ENCODE measurements around the gene STRIP2.
"Not testable (repeated sequence)": the region's sequence is repeated elsewhere in the genome, so short reads cannot be mapped to it uniquely, and the experiment has no call there.

The STRIP2 gene, protein sequence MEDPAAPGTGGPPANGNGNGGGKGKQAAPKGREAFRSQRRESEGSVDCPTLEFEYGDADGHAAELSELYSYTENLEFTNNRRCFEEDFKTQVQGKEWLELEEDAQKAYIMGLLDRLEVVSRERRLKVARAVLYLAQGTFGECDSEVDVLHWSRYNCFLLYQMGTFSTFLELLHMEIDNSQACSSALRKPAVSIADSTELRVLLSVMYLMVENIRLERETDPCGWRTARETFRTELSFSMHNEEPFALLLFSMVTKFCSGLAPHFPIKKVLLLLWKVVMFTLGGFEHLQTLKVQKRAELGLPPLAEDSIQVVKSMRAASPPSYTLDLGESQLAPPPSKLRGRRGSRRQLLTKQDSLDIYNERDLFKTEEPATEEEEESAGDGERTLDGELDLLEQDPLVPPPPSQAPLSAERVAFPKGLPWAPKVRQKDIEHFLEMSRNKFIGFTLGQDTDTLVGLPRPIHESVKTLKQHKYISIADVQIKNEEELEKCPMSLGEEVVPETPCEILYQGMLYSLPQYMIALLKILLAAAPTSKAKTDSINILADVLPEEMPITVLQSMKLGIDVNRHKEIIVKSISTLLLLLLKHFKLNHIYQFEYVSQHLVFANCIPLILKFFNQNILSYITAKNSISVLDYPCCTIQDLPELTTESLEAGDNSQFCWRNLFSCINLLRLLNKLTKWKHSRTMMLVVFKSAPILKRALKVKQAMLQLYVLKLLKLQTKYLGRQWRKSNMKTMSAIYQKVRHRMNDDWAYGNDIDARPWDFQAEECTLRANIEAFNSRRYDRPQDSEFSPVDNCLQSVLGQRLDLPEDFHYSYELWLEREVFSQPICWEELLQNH

GRCh38 chr7:129433847-129434674 is at the start of gene STRIP2:
STRIP2 (plus strand) TSS chr7:129434432; CDS start chr7:129434473, 41 bp downstream.
- DNase-seq (ENCODE audit: low spot score) = peak; percentile 94

DNA sequence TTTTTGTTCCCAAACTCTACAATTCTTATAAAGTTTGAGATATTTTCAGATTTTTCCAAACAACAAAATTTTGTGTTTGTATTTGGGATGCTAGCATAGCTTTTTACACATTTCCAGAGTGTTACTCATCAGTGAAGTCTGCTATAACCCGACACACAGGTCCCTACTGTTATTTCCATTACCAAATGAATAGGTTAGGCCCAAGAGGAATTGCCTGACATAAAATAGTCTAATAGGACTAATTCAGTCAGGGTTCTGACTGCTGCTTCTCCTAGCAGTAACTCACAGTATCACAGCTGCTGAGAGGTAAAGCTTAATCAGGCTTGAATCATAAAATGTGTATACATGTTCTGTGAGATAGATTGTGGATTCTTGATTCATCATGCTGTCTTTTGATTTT is 49.1 kb upstream of the STRIP2 start:
- DNase-seq (ENCODE audit: low spot score) = no peak

DNA sequence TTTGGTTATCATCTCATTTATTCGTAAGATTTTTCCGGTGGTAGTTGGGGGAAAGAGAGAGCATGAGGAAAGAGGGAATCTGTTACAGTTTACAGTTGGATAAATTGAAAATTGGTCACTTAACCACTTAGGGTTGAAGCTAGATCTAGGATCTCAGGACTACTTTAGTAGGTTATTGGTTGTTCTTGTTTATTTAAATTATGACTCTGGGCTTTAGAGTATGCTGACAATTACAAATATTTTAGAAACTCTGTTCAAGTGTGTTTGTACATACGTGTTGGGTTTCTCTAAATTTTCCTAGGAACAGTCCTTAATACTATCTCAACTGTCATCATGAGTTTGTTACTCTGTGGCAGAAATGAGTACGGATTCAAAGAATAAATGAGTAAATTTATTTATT is 48.6 kb upstream of the STRIP2 start:
- DNase-seq (ENCODE audit: low spot score) = no peak

DNA sequence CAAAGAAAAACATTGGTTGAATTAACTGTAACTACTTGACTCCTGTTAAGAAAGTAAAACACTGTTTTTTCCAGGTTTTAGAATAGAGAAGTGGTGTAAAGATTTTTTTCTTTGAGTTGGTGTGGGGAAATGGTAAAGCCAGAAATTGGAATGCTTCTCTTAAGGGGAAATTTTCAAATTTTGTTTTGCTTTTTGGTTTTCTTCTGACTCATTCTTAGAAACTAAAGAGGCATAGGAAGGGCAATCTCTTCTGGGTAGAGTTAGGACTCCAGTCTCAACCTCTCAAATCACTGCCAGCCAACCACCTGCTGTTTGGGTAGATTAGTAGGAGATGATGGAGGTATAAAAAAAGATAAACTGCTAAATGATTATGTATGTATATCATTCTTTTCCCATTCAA is 47.7 kb upstream of the STRIP2 start:
- no peak for DNase-seq (ENCODE audit: low spot score)

DNA sequence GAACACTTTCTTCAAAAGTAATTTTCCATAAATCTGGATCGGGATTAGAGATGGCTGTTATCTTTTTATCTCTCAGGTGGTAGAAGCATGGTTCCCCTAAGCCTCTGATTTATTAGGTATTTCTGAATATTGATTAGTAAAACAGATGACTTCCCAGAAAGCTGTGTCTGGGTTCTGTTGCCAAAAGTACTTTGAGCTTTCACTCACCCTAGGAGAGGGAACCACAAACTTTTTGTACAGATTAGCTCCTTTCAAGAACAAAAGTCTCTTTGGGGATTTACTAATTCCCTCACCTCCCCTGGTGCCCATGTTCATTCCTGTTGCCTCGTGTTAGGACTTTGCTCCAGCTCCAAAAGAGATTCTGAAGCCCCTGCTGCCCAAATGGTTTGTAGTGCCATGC is 46.7 kb upstream of the STRIP2 start:
- DNase-seq (ENCODE audit: low spot score) = no peak

DNA sequence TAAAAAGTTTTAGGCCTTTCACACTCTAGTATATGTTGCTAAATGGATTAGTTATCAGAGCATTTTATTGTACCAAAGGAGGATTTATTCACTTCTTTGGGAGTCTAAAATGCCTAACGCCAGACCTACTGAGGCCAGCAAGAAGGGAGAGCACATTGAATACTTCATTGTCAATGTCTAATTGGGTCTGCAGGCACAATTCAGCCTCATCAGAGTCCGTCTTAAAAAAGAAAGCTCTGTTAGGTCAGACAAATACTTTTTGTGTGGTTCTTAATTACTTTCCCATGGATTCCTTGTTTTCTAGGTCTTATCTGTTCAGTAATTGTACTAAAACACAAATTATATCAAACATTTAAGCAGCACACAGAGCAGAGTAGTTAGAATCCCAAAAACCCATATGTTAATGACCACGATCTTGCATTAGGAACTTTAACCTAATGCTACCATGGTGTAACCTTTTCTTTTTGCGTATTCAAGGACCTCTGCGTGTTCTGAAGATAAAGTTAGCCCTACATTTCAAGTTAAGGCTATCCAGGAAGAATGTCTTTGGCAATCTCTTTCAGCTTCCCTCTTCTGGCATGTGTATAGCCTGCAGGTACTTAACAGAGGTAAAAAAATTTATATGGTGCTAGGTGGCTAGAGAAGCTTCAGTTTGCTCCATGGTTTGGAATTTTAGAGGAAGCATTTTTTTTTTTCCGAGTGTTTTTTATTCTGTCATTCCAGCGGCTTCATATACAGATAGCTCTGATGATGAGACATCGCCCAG is 45.7 kb upstream of the STRIP2 start:
- DNase-seq (ENCODE audit: low spot score) = no peak

GRCh38 chr7:129389829-129390228 is 44.4 kb upstream of the STRIP2 start:
- no peak for DNase-seq (ENCODE audit: low spot score)

- no peak for DNase-seq (ENCODE audit: low spot score)
Observed at GRCh38 chr7:129390314-129390713, 43.9 kb upstream of the STRIP2 start.

- DNase-seq (ENCODE audit: low spot score) = no peak
Observed at GRCh38 chr7:129391546-129392171, 42.6 kb upstream of the STRIP2 start.

DNA sequence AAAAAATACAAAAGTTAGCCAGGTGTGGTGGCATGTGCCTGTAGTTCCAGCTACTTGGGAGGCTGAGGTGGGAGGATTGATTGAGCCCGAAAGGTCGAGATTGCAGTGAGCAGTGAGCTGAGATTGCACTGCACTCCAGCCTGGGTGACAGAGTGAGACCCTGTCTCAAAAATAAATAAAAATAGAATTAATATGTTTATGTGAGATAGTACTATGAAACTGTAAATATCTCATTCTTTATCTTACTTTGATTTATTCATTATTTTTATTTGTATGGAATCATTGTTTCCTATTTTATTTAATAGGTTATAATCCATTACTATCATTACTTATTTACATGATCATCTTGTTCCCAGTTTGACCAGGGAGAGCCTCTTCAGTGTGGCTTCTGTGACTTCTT is 41.0 kb upstream of the STRIP2 start:
- DNase-seq (ENCODE audit: low spot score) = no peak

GRCh38 chr7:129394101-129394500 is 40.1 kb upstream of the STRIP2 start:
- no peak for DNase-seq (ENCODE audit: low spot score)

- DNase-seq (ENCODE audit: low spot score) = no peak
Observed at GRCh38 chr7:129394982-129395914, 39.0 kb upstream of the STRIP2 start.

- no peak for DNase-seq (ENCODE audit: low spot score)
Observed at GRCh38 chr7:129401228-129401966, 32.8 kb upstream of the STRIP2 start.

DNA sequence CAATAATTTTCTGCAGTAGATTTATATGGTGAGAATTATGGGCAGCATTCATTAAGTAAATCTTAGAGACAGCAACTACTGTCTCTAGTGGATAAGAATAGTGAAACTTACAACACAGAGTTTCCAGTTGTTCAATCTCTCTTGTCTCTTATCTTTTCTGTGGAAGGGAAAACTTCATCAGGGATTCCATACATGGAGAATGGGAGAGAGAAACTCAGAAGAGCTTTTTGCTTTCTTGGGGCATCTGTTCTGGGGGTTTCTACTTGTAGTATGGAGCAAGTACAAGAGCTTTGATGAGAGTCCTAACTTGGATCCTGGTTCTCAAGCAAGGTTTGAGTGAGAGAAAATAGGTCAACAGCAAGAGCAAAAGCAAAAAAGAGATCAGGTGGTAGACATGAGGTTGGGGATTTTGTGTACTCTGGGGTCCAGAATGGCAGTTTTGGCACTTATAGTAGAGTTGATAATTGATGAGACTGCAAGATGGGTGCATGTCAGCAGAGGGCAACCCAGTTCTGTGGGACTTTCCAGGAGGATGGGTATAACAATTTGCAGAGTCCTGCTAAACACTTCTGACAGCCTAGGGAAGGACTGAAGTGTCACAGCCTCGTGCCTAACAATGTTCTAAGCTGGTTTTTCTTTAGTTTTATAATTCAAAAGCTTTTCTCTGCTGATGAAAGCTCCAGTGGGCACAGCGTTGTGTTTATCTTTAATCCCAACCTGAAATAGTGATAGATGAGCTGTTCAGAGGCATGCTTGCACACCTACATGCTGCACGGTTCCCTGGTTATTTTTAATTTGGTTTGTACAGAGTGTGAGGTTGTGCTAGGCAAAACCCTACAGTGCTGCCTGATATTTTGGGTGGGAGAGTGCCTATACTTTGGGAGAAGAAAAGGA is 32.0 kb upstream of the STRIP2 start:
- DNase-seq (ENCODE audit: low spot score) = no peak

- no peak for DNase-seq (ENCODE audit: low spot score)
Observed at GRCh38 chr7:129405527-129405926, 28.7 kb upstream of the STRIP2 start.

DNA sequence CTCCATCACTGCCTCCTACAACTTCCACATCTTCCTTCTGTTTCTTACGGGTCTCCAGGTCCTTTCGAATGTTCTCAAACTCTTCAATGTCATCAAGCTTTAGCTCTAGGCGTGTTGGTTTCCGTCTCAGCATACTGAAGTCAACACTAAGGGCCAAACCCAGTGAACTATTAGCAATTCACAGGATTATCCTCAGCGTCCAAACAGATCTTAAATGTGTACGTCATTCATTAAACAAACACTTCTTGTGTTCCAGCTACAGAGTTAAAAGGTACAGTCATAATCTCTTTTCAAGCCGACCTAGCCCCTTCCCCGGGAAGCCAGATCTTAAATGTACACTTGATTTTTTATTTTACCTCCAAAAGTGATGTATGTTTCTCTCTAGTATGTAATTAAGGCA is 24.0 kb upstream of the STRIP2 start:
- not testable (repeated sequence) for DNase-seq (ENCODE audit: low spot score)

- no peak for DNase-seq (ENCODE audit: low spot score)
Observed at GRCh38 chr7:129412501-129412900, 21.7 kb upstream of the STRIP2 start.

DNA sequence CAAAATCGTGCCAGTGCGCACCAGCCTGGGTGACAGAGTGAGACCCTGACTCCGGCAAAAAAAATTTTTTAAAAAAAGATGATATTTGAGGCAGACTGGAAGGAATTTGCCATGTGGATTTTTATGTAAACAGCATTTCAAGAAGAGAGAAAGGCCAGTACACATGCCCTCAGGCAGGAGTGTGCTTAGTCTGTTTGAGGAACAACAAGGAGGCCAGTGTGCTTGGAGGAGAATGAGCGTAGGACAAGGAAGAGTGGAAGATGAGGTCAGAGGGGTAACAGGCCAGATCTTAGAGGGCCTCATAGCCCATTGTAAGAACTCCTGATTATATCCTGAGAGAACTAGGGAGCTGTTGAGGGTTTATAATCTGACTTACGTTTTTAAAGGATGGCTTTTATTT is 17.2 kb upstream of the STRIP2 start:
- no peak for DNase-seq (ENCODE audit: low spot score)

Data from AG08396 (cell line).